HG02884 (cell line): ENCODE data around the gene RIPPLY3.
A peak's percentile ranks its signal among the peaks of the same experiment; 100 is the strongest.
"Not testable (repeated sequence)": the region's sequence is repeated elsewhere in the genome, so short reads cannot be mapped to it uniquely, and the experiment has no call there.

Source experiments
- ATAC-seq: cut with Tn5 transposase; IDR thresholded peaks from one replicate; pipeline ENCODE4 v1.9.1; 2021; ENCODE audit warnings: mild to moderate bottlenecking, moderate library complexity; ENCODE audit not compliant: unreplicated experiment

Gene RIPPLY3

GRCh38 chr21:36980280-36981048 lies 26.0 kb upstream of the RIPPLY3 start:
- ATAC-seq, result no peak

GRCh38 chr21:36981049-36981391 lies 25.5 kb upstream of the RIPPLY3 start:
- no peak for ATAC-seq

- ATAC-seq, result no peak
Measured at GRCh38 chr21:36981977-36982700, 24.4 kb upstream of the RIPPLY3 start.

GRCh38 chr21:36985751-36986594 lies 20.5 kb upstream of the RIPPLY3 start:
- ATAC-seq, result no peak

- ATAC-seq, result no peak
Measured at GRCh38 chr21:36987845-36988244, 18.7 kb upstream of the RIPPLY3 start.

- no peak for ATAC-seq
Measured at GRCh38 chr21:36988536-36988935, 18.0 kb upstream of the RIPPLY3 start.

GRCh38 chr21:36989199-36989698 lies 17.3 kb upstream of the RIPPLY3 start:
- ATAC-seq, result not testable (repeated sequence)

- ATAC-seq, result peak; percentile 85
Measured at GRCh38 chr21:36989699-36990507, 16.6 kb upstream of the RIPPLY3 start.

- ATAC-seq, result no peak
Measured at GRCh38 chr21:36990508-36991205, 15.8 kb upstream of the RIPPLY3 start.

- no peak for ATAC-seq
Measured at GRCh38 chr21:36992671-36993070, 13.8 kb upstream of the RIPPLY3 start.

- ATAC-seq, result no peak
Measured at GRCh38 chr21:36994501-36995158, 11.9 kb upstream of the RIPPLY3 start.

GRCh38 chr21:36995285-36995684 lies 11.2 kb upstream of the RIPPLY3 start:
- not testable (repeated sequence) for ATAC-seq

GRCh38 chr21:36999131-36999898 lies 7.2 kb upstream of the RIPPLY3 start:
- ATAC-seq, result no peak

GRCh38 chr21:37000381-37000780 lies 6.1 kb upstream of the RIPPLY3 start:
- no peak for ATAC-seq

- ATAC-seq, result no peak
Measured at GRCh38 chr21:37001441-37001840, 5.1 kb upstream of the RIPPLY3 start.

- not testable (repeated sequence) for ATAC-seq
Measured at GRCh38 chr21:37002851-37003250, 3.7 kb upstream of the RIPPLY3 start.

- ATAC-seq, result not testable (repeated sequence)
Measured at GRCh38 chr21:37003917-37004316, 2.6 kb upstream of the RIPPLY3 start.
